Stimulated activated CD8-positive, alpha-beta memory T cell treated with anti-CD3 and anti-CD28 coated beads, Interleukin-7, amount 100 ng/mL, for 4 hours (primary cell): ENCODE measurements around the gene PAK2.
"Not testable (repeated sequence)": the region's sequence is repeated elsewhere in the genome, so short reads cannot be mapped to it uniquely, and the experiment has no call there.

Experiments
- DNase-seq, 2 donors: peaks; one replicate each; pipeline ENCODE4 v3.0.0-alpha.2; 2020; ENCODE audit warnings: low read depth in 2 of 2

Gene PAK2

GRCh38 chr3:196736670-196737374 is 2.8 kb upstream of the PAK2 start:
- DNase-seq = no peak

- no peak for DNase-seq
Observed at GRCh38 chr3:196737655-196738054, 2.0 kb upstream of the PAK2 start.

- DNase-seq = peak; percentile 7 to 23
Observed at GRCh38 chr3:196740481-196741248, 1.0 kb downstream of the PAK2 start.

GRCh38 chr3:196741249-196741889 is 1.7 kb downstream of the PAK2 start:
- DNase-seq = no peak

- not testable (repeated sequence) for DNase-seq
Observed at GRCh38 chr3:196743569-196743968, 3.9 kb downstream of the PAK2 start.

- DNase-seq = no peak
Observed at GRCh38 chr3:196749125-196749524, 9.5 kb downstream of the PAK2 start.

- DNase-seq = no peak
Observed at GRCh38 chr3:196753201-196753600, 13.5 kb downstream of the PAK2 start.

- no peak for DNase-seq
Observed at GRCh38 chr3:196754091-196754981, 14.7 kb downstream of the PAK2 start.

- DNase-seq = no peak
Observed at GRCh38 chr3:196756732-196757131, 17.1 kb downstream of the PAK2 start.

GRCh38 chr3:196757876-196758739 is 18.5 kb downstream of the PAK2 start:
- DNase-seq = no peak

- DNase-seq = no peak
Observed at GRCh38 chr3:196763179-196763578, 23.5 kb downstream of the PAK2 start.

- DNase-seq = no peak
Observed at GRCh38 chr3:196765454-196765853, 25.8 kb downstream of the PAK2 start.

GRCh38 chr3:196771067-196771466 is 31.4 kb downstream of the PAK2 start:
- DNase-seq = no peak

GRCh38 chr3:196772102-196772501 is 32.4 kb downstream of the PAK2 start:
- no peak for DNase-seq

GRCh38 chr3:196772897-196773296 is 33.2 kb downstream of the PAK2 start:
- no peak for DNase-seq

- no peak for DNase-seq
Observed at GRCh38 chr3:196774191-196774820, 34.6 kb downstream of the PAK2 start.

- no peak for DNase-seq
Observed at GRCh38 chr3:196774848-196775422, 35.3 kb downstream of the PAK2 start.

- DNase-seq = no peak
Observed at GRCh38 chr3:196775938-196776337, 36.3 kb downstream of the PAK2 start.

- no peak for DNase-seq
Observed at GRCh38 chr3:196777836-196778235, 38.2 kb downstream of the PAK2 start.

- no peak for DNase-seq
Observed at GRCh38 chr3:196778755-196779154, 39.1 kb downstream of the PAK2 start.
